C1 segment of cervical spinal cord (tissue), 14 donors: ENCODE data around the gene SLC38A3.

ENCODE experiments used
- DNase-seq, 14 donors: peaks; one replicate each; lab custom pipeline; 2025; lab: John Stamatoyannopoulos, UW

Gene SLC38A3

DNA sequence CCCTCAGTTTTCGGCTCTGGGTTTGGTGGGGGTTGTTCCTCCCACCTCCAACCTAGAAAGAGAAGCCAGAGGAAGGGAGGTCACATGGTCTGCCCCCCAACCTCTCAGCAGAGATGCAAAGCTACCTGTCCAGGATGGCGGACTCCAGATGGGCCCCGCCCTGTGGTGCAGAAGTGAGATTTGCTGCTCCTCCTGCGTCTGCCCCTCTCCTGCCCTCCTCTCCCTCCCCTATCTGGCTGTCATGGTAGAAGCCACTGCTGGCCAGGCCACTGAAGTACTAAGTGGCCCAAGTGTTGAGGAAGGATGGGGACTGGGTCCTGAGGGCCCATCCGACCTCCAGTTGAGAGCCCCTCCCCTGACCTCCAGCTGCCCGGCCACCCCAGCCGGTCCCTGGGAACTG, 61.8 kb downstream of the SLC38A3 start:
- peak in 1 of 14 donors; percentile 53 for DNase-seq

DNA sequence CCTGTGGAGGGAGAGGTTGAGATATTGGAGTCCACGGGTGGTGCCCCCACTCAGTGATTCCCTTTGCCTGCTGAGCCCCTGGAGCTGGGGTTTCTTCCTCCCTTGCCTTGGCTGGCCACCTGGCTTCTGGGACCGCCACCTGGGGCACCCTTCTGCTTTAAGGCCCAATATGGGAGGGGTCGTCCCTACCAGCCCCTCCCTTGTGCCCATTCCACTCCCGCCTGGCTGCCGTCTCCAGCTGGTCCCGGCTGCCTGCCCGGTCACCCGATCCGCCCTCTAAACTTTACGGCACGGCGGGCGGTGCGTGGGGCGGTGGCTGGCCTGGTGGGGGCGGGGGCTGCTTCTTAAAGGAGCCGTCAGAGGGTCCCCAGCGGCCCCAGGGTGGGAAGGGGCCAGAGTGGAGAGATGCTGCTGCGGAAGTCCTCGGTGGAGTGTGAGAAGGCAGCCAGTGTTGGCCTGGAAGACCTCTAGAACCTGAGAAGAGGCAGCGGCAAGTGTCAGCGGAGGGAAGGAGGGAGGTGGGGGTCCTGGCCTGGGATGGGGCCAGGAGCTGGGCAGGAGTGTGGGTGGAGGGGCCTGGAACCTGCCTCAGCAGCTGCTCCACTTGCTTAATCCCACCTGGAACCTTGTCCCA, 62.3 kb downstream of the SLC38A3 start:
- peak in 11 of 14 donors; percentile 26 to 81 (median 67) for DNase-seq

DNA sequence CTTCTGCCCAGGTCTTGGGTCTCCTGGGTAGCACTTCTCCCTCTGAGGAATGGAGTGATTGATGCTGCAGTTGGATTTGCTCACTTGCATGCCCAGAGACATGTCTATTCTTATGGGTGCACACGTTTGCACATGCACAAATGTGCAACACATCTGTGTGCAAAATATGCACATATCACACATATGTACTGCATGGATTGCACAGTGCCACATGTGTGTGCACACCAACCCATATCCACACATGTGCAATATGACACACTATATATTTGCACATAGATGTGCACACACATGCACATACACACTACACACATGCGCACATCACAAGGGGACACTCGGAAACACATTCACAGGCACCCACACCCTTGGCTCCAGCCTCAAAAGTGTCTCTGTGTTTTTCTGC, 63.2 kb downstream of the SLC38A3 start:
- peak in 2 of 14 donors; percentile 46 to 54 for DNase-seq

DNA sequence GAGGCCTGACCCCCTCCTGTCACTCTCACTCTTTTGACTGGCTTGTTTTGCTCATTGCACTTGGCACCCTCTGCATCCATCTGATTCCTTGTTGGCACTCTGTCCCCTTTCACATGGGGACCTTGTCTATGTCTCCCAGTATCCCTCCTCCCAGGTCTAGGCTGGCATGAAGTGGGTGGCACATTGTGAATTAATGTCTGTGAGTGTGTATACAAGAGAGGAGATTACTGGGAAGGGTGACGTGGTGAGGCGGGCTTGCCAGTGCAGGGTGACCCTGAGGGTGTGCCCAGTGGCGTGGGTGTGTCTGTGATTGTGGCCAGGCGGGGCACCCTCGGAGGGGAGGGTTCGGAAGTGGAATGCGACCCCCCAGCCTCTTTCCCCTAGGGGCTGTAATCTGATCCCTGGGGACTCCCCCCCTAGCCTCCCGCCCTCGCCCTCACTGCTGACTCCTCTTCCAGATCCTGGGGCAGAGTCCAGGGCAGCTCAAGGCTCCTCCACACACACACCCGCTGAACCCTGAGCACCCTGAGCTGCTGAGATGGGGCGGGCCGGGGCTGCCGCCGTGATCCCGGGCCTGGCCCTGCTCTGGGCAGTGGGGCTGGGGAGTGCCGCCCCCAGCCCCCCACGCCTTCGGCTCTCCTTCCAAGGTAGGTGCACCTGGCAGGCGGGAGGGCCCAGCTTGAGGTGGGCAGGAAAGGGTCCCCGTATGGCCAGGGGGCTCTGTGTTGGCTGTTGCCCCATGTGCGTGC, 63.8 kb downstream of the SLC38A3 start, which contains the start of gene SEMA3B:
TSS of gene SEMA3B (plus strand) at position 445 of the 749 bp plus-strand sequence. CDS start at position 539, 94 bp downstream.
- peak in 9 of 14 donors; percentile 23 to 79 (median 51) for DNase-seq

DNA sequence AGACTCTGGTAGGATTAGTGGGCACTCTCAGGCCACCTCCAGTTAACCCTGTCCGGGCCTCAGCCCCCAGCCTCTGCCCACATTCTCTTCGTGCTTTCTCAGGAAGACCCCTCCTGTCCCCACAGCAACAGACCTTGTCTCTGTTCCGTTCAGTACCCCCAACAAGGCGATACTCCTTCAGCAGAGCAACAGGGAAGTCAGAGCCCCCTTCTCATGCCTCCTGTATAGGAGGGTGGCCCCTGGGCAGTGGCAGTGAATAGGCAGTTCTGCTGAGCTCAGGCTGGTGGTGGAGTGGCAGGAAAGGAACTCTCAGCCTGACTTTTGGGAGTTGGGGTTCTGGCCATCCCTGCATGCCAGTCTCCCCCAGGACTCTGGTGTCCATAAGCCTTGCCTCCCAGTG, 64.4 kb downstream of the SLC38A3 start:
- peak in 1 of 14 donors; percentile 25 for DNase-seq

DNA sequence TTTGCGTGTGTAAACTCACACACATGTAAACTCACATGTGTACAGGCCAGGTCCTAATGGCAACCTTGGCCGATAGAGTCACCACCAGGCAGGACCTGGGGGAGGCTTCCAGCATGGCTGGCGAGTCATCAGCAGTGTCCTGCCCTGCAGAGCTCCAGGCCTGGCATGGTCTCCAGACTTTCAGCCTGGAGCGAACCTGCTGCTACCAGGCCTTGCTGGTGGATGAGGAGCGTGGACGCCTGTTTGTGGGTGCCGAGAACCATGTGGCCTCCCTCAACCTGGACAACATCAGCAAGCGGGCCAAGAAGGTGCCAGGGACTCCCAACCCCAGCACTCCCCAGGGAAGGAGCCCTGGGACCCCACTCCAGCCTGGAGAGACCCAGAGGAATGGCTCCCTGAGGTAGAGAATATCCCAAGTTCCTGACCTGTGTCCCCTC, 64.9 kb downstream of the SLC38A3 start:
- peak in 1 of 14 donors; percentile 57 for DNase-seq

DNA sequence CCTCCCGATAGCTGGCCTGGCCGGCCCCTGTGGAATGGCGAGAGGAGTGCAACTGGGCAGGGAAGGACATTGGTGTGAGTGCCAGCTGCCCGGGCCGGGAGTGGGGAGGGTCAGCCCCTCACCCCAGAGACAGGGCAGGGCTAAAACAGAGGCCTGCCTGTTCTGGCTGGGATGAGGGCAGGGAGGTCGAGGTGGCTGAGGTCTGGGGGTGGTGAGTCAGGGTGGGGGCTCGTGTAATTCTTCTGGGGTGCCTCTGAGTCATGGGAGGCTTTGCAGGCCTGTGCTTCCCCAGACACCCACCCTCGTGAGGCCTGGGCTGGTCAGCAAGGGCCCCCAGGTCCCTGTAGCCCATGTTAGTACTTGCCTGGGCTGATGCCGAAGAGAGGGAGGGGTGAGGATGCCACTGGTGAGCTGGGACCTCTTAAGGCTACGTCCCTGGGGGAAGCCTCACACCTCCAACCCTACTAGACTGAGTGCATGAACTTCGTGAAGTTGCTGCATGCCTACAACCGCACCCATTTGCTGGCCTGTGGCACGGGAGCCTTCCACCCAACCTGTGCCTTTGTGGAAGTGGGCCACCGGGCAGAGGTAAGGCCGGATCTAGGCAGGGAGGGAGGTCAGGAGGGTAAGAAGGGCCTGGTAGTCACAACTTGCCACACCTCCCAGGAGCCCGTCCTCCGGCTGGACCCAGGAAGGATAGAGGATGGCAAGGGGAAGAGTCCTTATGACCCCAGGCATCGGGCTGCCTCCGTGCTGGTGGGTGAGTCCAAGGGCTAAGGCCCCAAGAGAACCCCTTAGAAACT, 65.6 kb downstream of the SLC38A3 start:
- DNase-seq: peak in 4 of 14 donors; percentile 28 to 65 (median 48)
